CD14-positive monocyte (primary cell): ENCODE measurements around the gene MFN2. TPM values are rescaled to one million over a fixed set of nuclear protein-coding genes. Genes with fewer than 3 reads are reported as not detected.

Source experiments
- DNase-seq, 3 donors: peaks; one replicate each; pipeline ENCODE4 v3.0.0-alpha.2; 2011 to 2022
- H2AFZ ChIP-seq: 2 replicates; pipeline ENCODE4 v1.6.0; 2012; ENCODE audit warnings: mild to moderate bottlenecking, low read depth, low read length, inconsistent platforms; ENCODE audit not compliant: insufficient read depth, poor library complexity, severe bottlenecking
- H3K27ac ChIP-seq, 2 donors: 1 replicate in 1 of 2; 2 replicates in 1 of 2; pipeline ENCODE4 v1.5.1; 2012 to 2013; ENCODE audit warnings: low read length in 2 of 2, control low read depth in 1 of 2, inconsistent platforms in 1 of 2, low read depth in 1 of 2, mild to moderate bottlenecking in 1 of 2
- H3K27me3 ChIP-seq, 2 donors: one replicate each; pipeline versions ENCODE4 v1.6.0 to v1.6.1; 2011 to 2013; ENCODE audit warnings: low read length in 2 of 2; ENCODE audit not compliant: control insufficient read depth in 2 of 2, insufficient read depth in 2 of 2
- H3K36me3 ChIP-seq, 2 donors: replicated peaks in 1 of 2; 1 replicate in 1 of 2; 2 replicates in 1 of 2; pipeline versions ENCODE4 v1.5.1 to v1.6.1; 2012 to 2013; ENCODE audit warnings: low read length in 2 of 2, control low read depth in 1 of 2, inconsistent platforms in 1 of 2, mild to moderate bottlenecking in 1 of 2; ENCODE audit not compliant: insufficient read depth in 2 of 2, control insufficient read depth in 1 of 2
- H3K4me1 ChIP-seq, 2 donors: 1 replicate in 1 of 2; 2 replicates in 1 of 2; pipeline versions ENCODE4 v1.5.1 to v1.6.1; 2012 to 2013; ENCODE audit warnings: low read length in 2 of 2, control low read depth in 1 of 2, inconsistent platforms in 1 of 2, mild to moderate bottlenecking in 1 of 2, moderate library complexity in 1 of 2; ENCODE audit not compliant: insufficient read depth in 2 of 2, control insufficient read depth in 1 of 2
- H3K4me2 ChIP-seq: replicated peaks from 2 replicates; pipeline ENCODE3; 2012; ENCODE audit warnings: low read length, moderate library complexity, mild to moderate bottlenecking; ENCODE audit not compliant: poor library complexity, severe bottlenecking; ENCODE audit errors: extremely low read depth
- H3K4me3 ChIP-seq, 3 experiments: fragments of 200-600 bp in 1 of 3; sonication (generic) in 1 of 3; replicated peaks in 1 of 3; 1 replicate in 2 of 3; 2 replicates in 1 of 3; pipeline ENCODE4 v1.5.1; 2011 to 2013; ENCODE audit warnings: low read length in 3 of 3, mild to moderate bottlenecking in 3 of 3, control low read depth in 2 of 3, low read depth in 2 of 3, inconsistent platforms in 1 of 3, moderate library complexity in 1 of 3
- H3K79me2 ChIP-seq: 2 replicates; pipeline ENCODE4 v1.6.0; 2012; ENCODE audit warnings: mild to moderate bottlenecking, control low read depth, inconsistent platforms, low read length, moderate library complexity; ENCODE audit not compliant: insufficient read depth
- H3K9ac ChIP-seq: 2 replicates; pipeline ENCODE4 v1.6.0; 2017; ENCODE audit warnings: low read length, mild to moderate bottlenecking; ENCODE audit not compliant: insufficient read depth, poor library complexity, severe bottlenecking
- H3K9me3 ChIP-seq, 2 donors: replicated peaks in 1 of 2; 1 replicate in 1 of 2; 2 replicates in 1 of 2; pipeline versions ENCODE4 v1.5.1 to v1.6.1; 2012 to 2013; ENCODE audit warnings: low read length in 2 of 2, control low read depth in 1 of 2; ENCODE audit not compliant: control insufficient read depth in 1 of 2, insufficient read depth in 1 of 2
- H4K20me1 ChIP-seq: 2 replicates; pipeline ENCODE4 v1.6.0; 2012; ENCODE audit warnings: mild to moderate bottlenecking, low read length, control low read depth, moderate library complexity; ENCODE audit not compliant: insufficient read depth
- H3K27ac Mint-ChIP-seq, 7 donors: one replicate each; pipeline ENCODE4 v1.8.0; 2020; ENCODE audit warnings: mild to moderate bottlenecking in 7 of 7, mixed read lengths in 7 of 7, moderate library complexity in 6 of 7, inconsistent platforms in 2 of 7
- H3K27me3 Mint-ChIP-seq, 3 donors: one replicate each; pipeline ENCODE4 v1.8.0; 2021 to 2022; ENCODE audit warnings: low read depth in 3 of 3, mild to moderate bottlenecking in 3 of 3, mixed read lengths in 3 of 3, moderate library complexity in 3 of 3, inconsistent platforms in 1 of 3
- H3K36me3 Mint-ChIP-seq, 2 donors: one replicate each; pipeline ENCODE4 v1.8.0; 2020; ENCODE audit warnings: mixed read lengths in 2 of 2, inconsistent platforms in 1 of 2, mild to moderate bottlenecking in 1 of 2
- H3K4me1 Mint-ChIP-seq: one replicate; pipeline ENCODE4 v1.8.0; 2020; ENCODE audit warnings: mild to moderate bottlenecking, mixed read lengths
- H3K4me3 Mint-ChIP-seq, 2 donors: one replicate each; pipeline ENCODE4 v1.8.0; 2020; ENCODE audit warnings: mild to moderate bottlenecking in 2 of 2, mixed read lengths in 2 of 2, moderate library complexity in 1 of 2
- H3K9me3 Mint-ChIP-seq, 7 donors: one replicate each; pipeline ENCODE4 v1.8.0; 2020 to 2022; ENCODE audit warnings: mixed read lengths in 7 of 7, mild to moderate bottlenecking in 6 of 7, moderate library complexity in 6 of 7, inconsistent platforms in 2 of 7
- CTCF ChIP-seq: fragments of 200-600 bp; IDR thresholded peaks from one replicate; pipeline ENCODE4 v1.8.0; 2022; ENCODE audit warnings: antibody characterized with exemption, mild to moderate bottlenecking
- WGBS: methylation state at CpG from one replicate; pipeline ENCODE4 v1.1.5; 2013; ENCODE audit warnings: missing lambda C conversion rate; ENCODE audit not compliant: insufficient coverage; 5-methylcytosine and 5-hydroxymethylcytosine counted together
- intact Hi-C, 2 donors: fragments of 100-400 bp; cut with micrococcal nuclease; formaldehyde crosslinking; loops; one replicate each; pipeline versions ENCODE4 v1.15.0 to v1.15.1; 2023
- polyA plus RNA-seq, 3 donors: library from polyadenylated mRNA; depleted of rRNA in 1 of 3; unstranded in 2 of 3; stranded (reverse) in 1 of 3; fragments of 300-500 nt in 2 of 3; fragments of >200 nt in 1 of 3; fragmentation: Illumina TruSeq in 2 of 3; gene quantifications; 1 replicate in 2 of 3; 2 replicates in 1 of 3; pipeline ENCODE4 v1.2.3, GENCODE V29; 2012 to 2021

Gene MFN2
- polyA plus RNA-seq, 3 donors: 26.3 to 35.8 (median 30.3) TPM

- H3K4me1 ChIP-seq: peaks cover 5 to 10% of the 10 kb centered on the region in 2 donors
- no peak for TF ChIP-seq CTCF
- H3K9me3 ChIP-seq: no peaks in the 10 kb centered on the region
- no peak overlapping the region for H3K27ac Mint-ChIP-seq
- peaks cover 12% of the 10 kb centered on the region for H3K4me1 Mint-ChIP-seq
- no peak overlapping the region for H3K4me3 Mint-ChIP-seq
- WGBS: no CpG with 5 or more reads among the region's 2 CpGs
- H3K27me3 ChIP-seq: no peaks in the 10 kb centered on the region
- H2AFZ ChIP-seq: no peak overlapping the region
- intact Hi-C loops: no loop called here
- H3K36me3 ChIP-seq: no peaks in the 10 kb centered on the region
- no peak for DNase-seq
- H3K4me2 ChIP-seq: no peak overlapping the region
- H4K20me1 ChIP-seq: no peaks in the 10 kb centered on the region
- H3K9ac ChIP-seq: no peak overlapping the region
- peaks cover 0 to 5% (median 3%) of the 10 kb centered on the region in 3 donors for H3K27me3 Mint-ChIP-seq
- no peaks in the 10 kb centered on the region for H3K9me3 Mint-ChIP-seq
- no peaks in the 10 kb centered on the region for H3K79me2 ChIP-seq
- H3K36me3 Mint-ChIP-seq: no peaks in the 10 kb centered on the region
- no peak overlapping the region for H3K4me3 ChIP-seq
- H3K27ac ChIP-seq: no peak overlapping the region
Observed at GRCh38 chr1:12048372-12048771, 68.1 kb downstream of the MFN2 start.

GRCh38 chr1:12049616-12050015 lies 69.4 kb downstream of the MFN2 start:
- H3K36me3 Mint-ChIP-seq: no peaks in the 10 kb centered on the region
- intact Hi-C loops: no loop called here
- no peak overlapping the region for H3K4me3 ChIP-seq
- peaks cover 5 to 10% of the 10 kb centered on the region in 2 donors for H3K4me1 ChIP-seq
- TF ChIP-seq CTCF: no peak
- no peaks in the 10 kb centered on the region for H3K9me3 Mint-ChIP-seq
- no peak for DNase-seq
- no peaks in the 10 kb centered on the region for H3K9me3 ChIP-seq
- WGBS: 33% methylated on average over 3 of the region's 4 CpGs
- no peaks in the 10 kb centered on the region for H3K36me3 ChIP-seq
- H3K27me3 ChIP-seq: no peaks in the 10 kb centered on the region
- H3K4me1 Mint-ChIP-seq: peaks cover 12% of the 10 kb centered on the region
- no peak overlapping the region for H2AFZ ChIP-seq
- H3K27me3 Mint-ChIP-seq: peaks cover 0 to 5% (median 0%) of the 10 kb centered on the region in 3 donors
- no peaks in the 10 kb centered on the region for H4K20me1 ChIP-seq
- no peak overlapping the region for H3K4me3 Mint-ChIP-seq
- H3K4me2 ChIP-seq: no peak overlapping the region
- no peaks in the 10 kb centered on the region for H3K79me2 ChIP-seq
- no peak overlapping the region for H3K27ac Mint-ChIP-seq
- H3K9ac ChIP-seq: no peak overlapping the region
- H3K27ac ChIP-seq: no peak overlapping the region
